Panc1 (cell line): ENCODE measurements around the gene CPA1. TPM values are rescaled to one million over a fixed set of nuclear protein-coding genes. Genes with fewer than 3 reads are reported as not detected.

Source experiments
- ATAC-seq: fragments of 200-7000 bp; cut with Tn5 transposase; 2 replicates; pipeline ENCODE4 v1.9.1; 2020; ENCODE audit warnings: mild to moderate bottlenecking, moderate library complexity
- BruUV-seq: library from RNA; stranded (reverse); fragments of 400-500 nt; replicated peaks from 2 replicates; lab custom pipeline; 2021; lab: Mats Ljungman, UMichigan
- CTCF ChIA-PET: fragments of 300-600 bp; sonication (Branson Sonifier 250); formaldehyde crosslinking; loops from one replicate; lab custom pipeline; 2022; ENCODE audit warnings: antibody characterized with exemption; lab: Charles Lee
- POLR2A ChIA-PET: fragments of 300-600 bp; sonication (Branson Sonifier 250); formaldehyde crosslinking; loops from one replicate; lab custom pipeline; 2022; ENCODE audit warnings: antibody characterized with exemption; lab: Charles Lee
- DNase-seq: peaks from one replicate; pipeline ENCODE4 v3.0.0-alpha.2; 2010; ENCODE audit warnings: low read depth, low spot score
- H3K27ac ChIP-seq: 2 replicates; pipeline ENCODE4 v1.5.1; 2011; ENCODE audit warnings: mild to moderate bottlenecking, low read length, inconsistent platforms
- H3K27me3 ChIP-seq: fragments of 200-500 bp; sonication (Bioruptor generic); 2 replicates; pipeline ENCODE4 v1.6.0; 2014; ENCODE audit warnings: low read length, inconsistent platforms; ENCODE audit not compliant: control insufficient read depth, insufficient read depth
- H3K36me3 ChIP-seq: fragments of 200-500 bp; sonication (Bioruptor generic); 2 replicates; pipeline ENCODE4 v1.5.1; 2014; ENCODE audit warnings: inconsistent platforms, mild to moderate bottlenecking, low read length, moderate library complexity; ENCODE audit not compliant: control insufficient read depth, insufficient read depth
- H3K4me1 ChIP-seq: 2 replicates; pipeline ENCODE4 v1.5.1; 2011; ENCODE audit warnings: inconsistent platforms, mild to moderate bottlenecking, low read length, moderate library complexity; ENCODE audit not compliant: control insufficient read depth, insufficient read depth
- H3K4me3 ChIP-seq, 2 experiments: 2 replicates each; pipeline ENCODE4 v1.5.1; 2011 to 2012; ENCODE audit warnings: low read depth in 2 of 2, low read length in 2 of 2, mild to moderate bottlenecking in 2 of 2, inconsistent platforms in 1 of 2, moderate library complexity in 1 of 2
- H3K9me3 ChIP-seq: fragments of 200-500 bp; sonication (Bioruptor generic); 2 replicates; pipeline ENCODE4 v1.5.1; 2014; ENCODE audit warnings: low read depth, mild to moderate bottlenecking, inconsistent platforms, low read length, moderate library complexity; ENCODE audit not compliant: control insufficient read depth, insufficient read depth
- CTCF ChIP-seq: fragments of 450-650 bp; IDR thresholded peaks from 2 replicates; pipeline ENCODE4 v1.5.1; 2017; ENCODE audit warnings: mild to moderate bottlenecking
- POLR2AphosphoS5 ChIP-seq: IDR thresholded peaks from 2 replicates; pipeline ENCODE4 v1.6.1; 2012; ENCODE audit warnings: mild to moderate bottlenecking, low read depth, low read length, moderate library complexity
- REST ChIP-seq, 2 experiments: IDR thresholded peaks; 2 replicates each; pipeline ENCODE4 v1.6.1; 2011 to 2012; ENCODE audit warnings: low read depth in 2 of 2, control low read depth in 1 of 2, low read length in 1 of 2, mild to moderate bottlenecking in 1 of 2, moderate library complexity in 1 of 2; ENCODE audit not compliant: insufficient read depth in 1 of 2
- SIN3A ChIP-seq: IDR thresholded peaks from 2 replicates; pipeline ENCODE4 v1.6.1; 2012; ENCODE audit warnings: low read depth, mild to moderate bottlenecking, low read length, moderate library complexity, borderline replicate concordance; ENCODE audit not compliant: insufficient read depth
- TCF7L2 ChIP-seq: IDR thresholded peaks from 2 replicates; pipeline ENCODE4 v1.6.1; 2011; ENCODE audit warnings: mild to moderate bottlenecking, low read depth, low read length, inconsistent platforms
- in situ Hi-C: cut with HindIII; loops from 2 replicates; pipeline ENCODE4 v1.10.0; 2016; ENCODE audit warnings: low sequenced_read_pairs, low pct_unique_long_range_greater_than_20kb
- intact Hi-C: fragments of 100-400 bp; cut with micrococcal nuclease; formaldehyde crosslinking; loops from one replicate; pipeline ENCODE4 v1.10.0; 2022; ENCODE audit not compliant: unreplicated experiment
- total RNA-seq: library from RNA; stranded (reverse); gene quantifications from one replicate; pipeline ENCODE4 v1.2.1, GENCODE V29; 2021; ENCODE audit not compliant: unreplicated experiment

The CPA1 gene
- total RNA-seq, 1 experiment from 2014 or later, result 7.6 TPM

- Histone ChIP-seq H3K36me3 (no peaks in the 10 kb centered on the region), H3K9me3 (peaks cover 4% of the 10 kb centered on the region; the same call in 1 of the 2 replicates), H3K27me3 (no peaks in the 10 kb centered on the region), H3K4me1 (no peaks in the 10 kb centered on the region), H3K27ac (no peak overlapping the region), H3K4me3 (no peak overlapping the region)
- intact Hi-C loops, result no loop called here
- no TSS peak for BruUV-seq
- in situ Hi-C loops, result no loop called here
- ChIA-PET CTCF (no interaction called here), POLR2A (no interaction called here)
- DNase-seq (no peak), ATAC-seq (no peak)
- TF ChIP-seq POLR2AphosphoS5 (no peak), TCF7L2 (no peak), REST (IDR thresholded peaks at IDR 0.05; ENCODE audit: insufficient read depth in 1 of 2, low read depth in 2 of 2, low read length in 1 of 2) (no peak)
These were observed 42.1 kb upstream of the CPA1 start for GRCh38 chr7:130338233-130338632.

GRCh38 chr7:130341882-130342281 lies 38.4 kb upstream of the CPA1 start:
- CTCF ChIA-PET, result no interaction called here
- in situ Hi-C loops (no loop called here), intact Hi-C loops (no loop called here)
- TF ChIP-seq REST (IDR thresholded peaks at IDR 0.05; ENCODE audit: insufficient read depth in 1 of 2, low read depth in 2 of 2, low read length in 1 of 2) (no peak), CTCF (no peak), TCF7L2 (no peak), POLR2AphosphoS5 (no peak), SIN3A (no peak)
- ATAC-seq, result no peak
- H3K36me3 ChIP-seq, result no peaks in the 10 kb centered on the region
- no TSS peak for BruUV-seq
- peaks cover 4% of the 10 kb centered on the region; the same call in 1 of the 2 replicates for H3K9me3 ChIP-seq
- POLR2A ChIA-PET, result interaction anchor here (0.6 kb wide), 1 partner anchor 78 kb away, joined by 11 read pairs; no protein-coding TSS in a partner anchor
- H3K27ac ChIP-seq, result no peak overlapping the region
- no peaks in the 10 kb centered on the region for H3K4me1 ChIP-seq
- H3K27me3 ChIP-seq, result no peaks in the 10 kb centered on the region
- DNase-seq, result no peak
- no peak overlapping the region for H3K4me3 ChIP-seq
